ENCODE measurements around the gene S100P. TPM values are rescaled to one million over a fixed set of nuclear protein-coding genes. Genes with fewer than 3 reads are reported as not detected.

The S100P gene
- total RNA-seq, 2 donors from 2014 or later: 7.3 to 21.9 TPM

DNA sequence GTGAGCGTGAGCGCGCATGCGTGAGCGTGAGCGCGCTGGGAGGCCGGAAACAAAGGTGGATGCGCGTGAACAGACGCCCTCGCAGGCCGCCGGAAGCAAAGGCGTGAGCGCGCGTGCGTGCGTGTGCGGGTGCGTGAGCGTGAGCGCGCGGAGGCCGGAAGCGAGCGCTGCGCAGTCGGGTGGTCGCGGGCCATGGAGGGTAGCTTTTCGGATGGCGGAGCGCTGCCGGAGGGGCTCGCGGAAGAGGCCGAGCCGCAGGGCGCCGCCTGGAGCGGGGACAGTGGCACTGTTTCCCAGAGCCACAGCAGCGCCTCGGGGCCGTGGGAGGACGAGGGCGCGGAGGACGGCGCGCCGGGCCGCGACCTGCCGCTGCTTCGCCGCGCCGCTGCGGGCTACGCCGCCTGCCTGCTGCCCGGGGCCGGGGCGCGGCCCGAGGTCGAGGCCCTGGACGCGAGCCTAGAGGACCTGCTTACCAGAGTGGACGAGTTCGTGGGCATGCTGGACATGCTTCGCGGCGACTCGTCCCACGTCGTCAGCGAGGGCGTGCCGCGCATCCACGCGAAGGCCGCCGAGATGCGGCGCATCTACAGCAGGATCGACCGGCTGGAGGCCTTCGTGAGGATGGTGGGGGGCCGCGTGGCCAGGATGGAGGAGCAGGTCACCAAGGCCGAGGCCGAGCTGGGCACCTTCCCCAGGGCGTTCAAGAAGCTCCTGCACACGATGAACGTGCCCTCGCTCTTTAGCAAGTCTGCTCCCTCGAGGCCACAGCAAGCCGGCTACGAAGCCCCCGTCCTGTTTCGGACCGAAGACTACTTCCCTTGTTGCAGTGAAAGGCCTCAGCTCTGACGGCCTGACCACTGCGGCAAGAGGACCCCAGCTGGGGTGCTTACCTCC is 22.6 kb downstream of the S100P start, which contains the start of gene BLOC1S4:
TSS of gene BLOC1S4 (plus strand) at position 157 of the 894 bp plus-strand sequence. CDS start at position 193, 36 bp downstream.
- WGBS: under 1% methylated on average over 85 of the region's 109 CpGs
- H3K9me3 ChIP-seq: no peaks in the 10 kb centered on the region
- H3K27ac ChIP-seq: peak within 1 kb of the TSS; percentile 91 to 94
- DNase-seq (ENCODE audit: low spot score): peak; percentile 80
- H3K4me1 ChIP-seq (replicated peaks): no peaks in the 10 kb centered on the region
- TF ChIP-seq POLR2AphosphoS5 (IDR thresholded peaks at IDR 0.05) (peak; percentile 97), POLR2A (IDR thresholded peaks at IDR 0.05) (peak; percentile 79)
- TF ChIP-seq, protein P1, sequence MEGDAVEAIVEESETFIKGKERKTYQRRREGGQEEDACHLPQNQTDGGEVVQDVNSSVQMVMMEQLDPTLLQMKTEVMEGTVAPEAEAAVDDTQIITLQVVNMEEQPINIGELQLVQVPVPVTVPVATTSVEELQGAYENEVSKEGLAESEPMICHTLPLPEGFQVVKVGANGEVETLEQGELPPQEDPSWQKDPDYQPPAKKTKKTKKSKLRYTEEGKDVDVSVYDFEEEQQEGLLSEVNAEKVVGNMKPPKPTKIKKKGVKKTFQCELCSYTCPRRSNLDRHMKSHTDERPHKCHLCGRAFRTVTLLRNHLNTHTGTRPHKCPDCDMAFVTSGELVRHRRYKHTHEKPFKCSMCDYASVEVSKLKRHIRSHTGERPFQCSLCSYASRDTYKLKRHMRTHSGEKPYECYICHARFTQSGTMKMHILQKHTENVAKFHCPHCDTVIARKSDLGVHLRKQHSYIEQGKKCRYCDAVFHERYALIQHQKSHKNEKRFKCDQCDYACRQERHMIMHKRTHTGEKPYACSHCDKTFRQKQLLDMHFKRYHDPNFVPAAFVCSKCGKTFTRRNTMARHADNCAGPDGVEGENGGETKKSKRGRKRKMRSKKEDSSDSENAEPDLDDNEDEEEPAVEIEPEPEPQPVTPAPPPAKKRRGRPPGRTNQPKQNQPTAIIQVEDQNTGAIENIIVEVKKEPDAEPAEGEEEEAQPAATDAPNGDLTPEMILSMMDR (IDR thresholded peaks at IDR 0.05): peak in 2 of 4 experiments; percentile 37 to 47
- H3K4me3 ChIP-seq: peak within 1 kb of the TSS; percentile 78 to 92
- no peaks in the 10 kb centered on the region for H3K27me3 ChIP-seq (replicated peaks; ENCODE audit: insufficient read depth)
- H3K36me3 ChIP-seq: no peaks in the 10 kb centered on the region
- intact Hi-C loops (cut with DNase I): loop anchor here (5.0 to 10.0 kb wide), 3 partner anchors 66 to 269 kb away; partner anchors contain the start of gene KIAA0232

DNA sequence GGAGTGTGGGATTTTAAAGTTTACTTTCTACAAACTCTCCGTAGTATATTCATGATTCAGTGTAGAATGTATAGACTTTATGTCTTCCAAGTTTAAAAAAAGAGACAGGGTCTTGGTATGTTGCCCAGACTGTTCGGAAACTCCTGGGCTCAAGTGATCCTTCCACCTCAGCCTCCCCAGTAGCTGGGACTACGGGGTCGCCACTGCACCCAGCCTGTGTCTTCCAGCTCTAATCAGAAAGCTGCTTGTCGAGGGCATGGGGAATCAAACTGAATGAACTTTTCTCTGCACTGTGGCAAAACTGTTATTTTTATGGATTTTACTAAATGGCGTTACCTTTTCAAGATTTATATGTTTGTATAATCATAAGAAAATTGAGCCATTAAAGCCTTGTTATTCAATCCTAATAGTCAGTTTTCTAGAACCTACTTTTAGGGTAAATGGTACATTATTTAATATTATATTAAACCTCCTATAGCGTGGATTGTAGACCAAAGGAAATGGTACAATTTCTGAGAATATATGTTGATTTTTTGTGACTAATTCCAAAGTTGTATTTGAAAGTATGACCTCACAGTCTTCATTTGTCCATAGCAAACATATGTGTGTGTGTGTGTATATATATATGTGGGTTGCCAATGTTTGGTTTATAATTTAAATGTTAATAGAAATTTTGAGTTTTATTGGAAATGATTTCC is 23.4 kb downstream of the S100P start:
- H3K9me3 ChIP-seq: no peaks in the 10 kb centered on the region
- 19% methylated on average over 7 of the region's 7 CpGs for WGBS
- peak overlapping the region; percentile 91 to 94 for H3K27ac ChIP-seq
- peak overlapping the region; percentile 78 to 92 for H3K4me3 ChIP-seq
- intact Hi-C loops (cut with DNase I): loop anchor here (5.0 to 10.0 kb wide), 3 partner anchors 65 to 268 kb away; partner anchors contain the start of gene KIAA0232
- no peaks in the 10 kb centered on the region for H3K27me3 ChIP-seq (replicated peaks; ENCODE audit: insufficient read depth)
- no peak for DNase-seq (ENCODE audit: low spot score)
- no peaks in the 10 kb centered on the region for H3K4me1 ChIP-seq (replicated peaks)
- TF ChIP-seq POLR2AphosphoS5 (IDR thresholded peaks at IDR 0.05): no peak
- TF ChIP-seq, protein P1 (IDR thresholded peaks at IDR 0.05): no peak
- no peak for TF ChIP-seq POLR2A (IDR thresholded peaks at IDR 0.05)
- no peaks in the 10 kb centered on the region for H3K36me3 ChIP-seq

DNA sequence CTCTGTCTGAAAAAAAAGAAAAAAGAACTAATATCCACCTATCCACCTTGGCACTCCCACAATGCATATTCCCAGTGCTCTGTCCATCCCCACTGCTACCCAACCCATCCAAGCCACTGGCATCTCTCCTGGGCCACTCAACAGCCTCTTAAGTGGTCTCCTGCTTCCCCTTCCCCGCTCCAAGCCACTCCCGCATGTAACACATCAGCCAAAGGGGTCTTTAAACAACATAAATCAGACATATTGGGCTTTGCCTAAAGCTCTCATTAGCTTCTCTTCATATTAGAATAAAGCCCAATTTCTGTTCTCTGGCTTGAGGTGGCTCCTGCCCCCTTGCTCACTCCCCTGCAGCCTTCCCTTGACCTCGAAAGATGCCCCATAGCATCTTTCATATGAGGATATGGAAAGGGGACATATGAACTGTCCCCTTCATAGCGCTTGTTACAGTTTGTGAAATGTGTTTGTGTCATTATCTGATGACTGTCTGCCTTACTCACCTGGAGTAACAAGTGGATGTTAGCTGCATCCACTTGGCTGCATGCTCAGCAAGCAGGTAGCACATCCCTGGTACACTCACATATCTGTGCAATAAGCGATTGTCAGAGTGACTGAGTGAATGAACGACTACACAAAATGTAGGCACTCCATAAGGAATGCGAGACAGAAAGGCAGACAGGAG is 25.4 kb downstream of the S100P start:
- WGBS: 87% methylated on average over 7 of the region's 7 CpGs
- Histone ChIP-seq H3K36me3 (no peaks in the 10 kb centered on the region), H3K27me3 (replicated peaks; ENCODE audit: insufficient read depth) (no peaks in the 10 kb centered on the region), H3K4me3 (no peak overlapping the region), H3K27ac (no peak overlapping the region), H3K4me1 (replicated peaks) (no peaks in the 10 kb centered on the region), H3K9me3 (no peaks in the 10 kb centered on the region)
- DNase-seq (ENCODE audit: low spot score): no peak
- intact Hi-C loops (cut with DNase I): loop anchor here (5.0 to 10.0 kb wide), 3 partner anchors 63 to 266 kb away; partner anchors contain the start of gene KIAA0232
- TF ChIP-seq POLR2A (IDR thresholded peaks at IDR 0.05) (no peak), POLR2AphosphoS5 (IDR thresholded peaks at IDR 0.05) (no peak)
- TF ChIP-seq, protein P1 (IDR thresholded peaks at IDR 0.05): no peak

DNA sequence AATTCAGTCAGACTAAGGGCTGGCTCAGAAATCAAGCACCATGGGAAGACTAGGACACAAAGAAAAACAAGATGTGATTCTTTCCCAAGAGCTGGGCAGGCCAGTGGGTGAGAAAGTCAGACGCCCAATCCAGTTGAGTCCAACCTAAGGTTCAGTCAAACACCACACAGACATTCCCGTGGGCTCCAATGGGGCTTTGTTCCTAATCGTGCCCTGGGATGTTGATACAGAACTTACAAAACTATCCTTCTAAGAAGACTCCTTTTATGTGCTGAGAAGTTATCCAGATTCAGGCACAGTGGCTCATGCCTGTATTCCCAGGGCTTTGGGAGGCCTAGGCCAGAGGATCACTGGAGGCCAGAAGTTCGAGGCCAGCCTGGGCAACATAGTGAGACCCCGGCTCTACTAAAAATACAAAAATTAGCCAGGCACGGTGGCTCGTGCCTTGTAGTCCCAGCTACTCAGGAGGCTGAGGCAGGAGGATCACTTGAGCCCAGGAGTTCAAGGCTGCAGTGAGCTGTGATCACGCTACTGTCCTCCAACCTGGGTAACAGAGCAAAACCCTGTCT is 26.0 kb downstream of the S100P start:
- no peaks in the 10 kb centered on the region for H3K27me3 ChIP-seq (replicated peaks; ENCODE audit: insufficient read depth)
- no peaks in the 10 kb centered on the region for H3K9me3 ChIP-seq
- no peaks in the 10 kb centered on the region for H3K36me3 ChIP-seq
- intact Hi-C loops (cut with DNase I): loop anchor here (1.0 to 10.0 kb wide), 5 partner anchors 63 to 353 kb away; partner anchors contain the start of gene KIAA0232
- no peak overlapping the region for H3K27ac ChIP-seq
- TF ChIP-seq POLR2AphosphoS5 (IDR thresholded peaks at IDR 0.05) (no peak), POLR2A (IDR thresholded peaks at IDR 0.05) (no peak)
- TF ChIP-seq, protein P1 (IDR thresholded peaks at IDR 0.05): no peak
- WGBS: 71% methylated on average over 8 of the region's 8 CpGs
- H3K4me3 ChIP-seq: no peak overlapping the region
- H3K4me1 ChIP-seq (replicated peaks): no peaks in the 10 kb centered on the region
- no peak for DNase-seq (ENCODE audit: low spot score)

Data from prostate gland (tissue), 2 donors.